ENCODE results near the gene TMEM204. TPM values are rescaled to one million over a fixed set of nuclear protein-coding genes. Genes with fewer than 3 reads are reported as not detected.

TMEM204 gene
- total RNA-seq, 1 donor, result 12.6 TPM

GRCh38 chr16:1563786-1564185, 30.3 kb downstream of the TMEM204 start:
- Histone ChIP-seq H3K4me3 (ENCODE audit: low read length) (no peak overlapping the region), H3K27me3 (ENCODE audit: insufficient read depth, low read length) (no peaks in the 10 kb centered on the region)

GRCh38 chr16:1564325-1564724, 30.9 kb downstream of the TMEM204 start:
- Histone ChIP-seq H3K4me1 (ENCODE audit: insufficient read depth, low read length) (peaks cover 18% of the 10 kb centered on the region), H3K9me3 (ENCODE audit: low read depth, low read length) (no peaks in the 10 kb centered on the region), H3K4me3 (ENCODE audit: low read length) (no peak overlapping the region), H3K27me3 (ENCODE audit: insufficient read depth, low read length) (no peaks in the 10 kb centered on the region)

More at GRCh38 chr16:1563786-1564185, 30.3 kb downstream of the TMEM204 start:
- Histone ChIP-seq H3K4me1 (ENCODE audit: insufficient read depth, low read length) (peaks cover 21% of the 10 kb centered on the region), H3K9me3 (ENCODE audit: low read depth, low read length) (no peaks in the 10 kb centered on the region)

GRCh38 chr16:1565083-1565805, 31.8 kb downstream of the TMEM204 start:
- peaks cover 9% of the 10 kb centered on the region for H3K4me1 ChIP-seq (ENCODE audit: insufficient read depth, low read length)
- H3K9me3 ChIP-seq (ENCODE audit: low read depth, low read length), result no peaks in the 10 kb centered on the region
- no peak overlapping the region for H3K4me3 ChIP-seq (ENCODE audit: low read length)
- no peaks in the 10 kb centered on the region for H3K27me3 ChIP-seq (ENCODE audit: insufficient read depth, low read length)

DNA sequence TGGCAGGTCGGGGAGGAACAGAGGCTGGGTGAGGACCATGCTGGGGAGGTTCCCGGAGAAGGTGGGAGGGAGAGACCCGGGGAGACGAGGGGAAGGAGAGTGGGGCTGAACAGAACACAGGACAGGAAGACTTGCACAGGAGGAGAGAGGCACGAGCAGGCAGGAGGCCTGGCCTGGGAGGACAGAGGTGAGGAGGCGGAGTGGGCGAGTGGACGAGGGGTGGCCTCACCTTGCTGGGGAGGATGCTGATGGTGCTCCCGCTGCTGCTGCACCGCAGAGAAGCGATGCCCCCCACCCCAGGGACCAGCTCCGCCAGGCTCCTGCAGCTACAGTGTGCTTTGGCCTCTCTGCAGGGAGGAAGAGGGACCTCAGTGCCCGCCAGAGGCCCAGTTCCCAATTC, 34.5 kb downstream of the TMEM204 start:
- Histone ChIP-seq H3K4me1 (ENCODE audit: insufficient read depth, low read length) (no peaks in the 10 kb centered on the region), H3K27me3 (ENCODE audit: insufficient read depth, low read length) (no peaks in the 10 kb centered on the region), H3K9me3 (ENCODE audit: low read depth, low read length) (no peaks in the 10 kb centered on the region), H3K4me3 (ENCODE audit: low read length) (no peak overlapping the region)

- Histone ChIP-seq H3K9me3 (ENCODE audit: low read depth, low read length) (no peaks in the 10 kb centered on the region), H3K4me1 (ENCODE audit: insufficient read depth, low read length) (no peaks in the 10 kb centered on the region), H3K4me3 (ENCODE audit: low read length) (no peak overlapping the region), H3K27me3 (ENCODE audit: insufficient read depth, low read length) (no peaks in the 10 kb centered on the region)
Measured at GRCh38 chr16:1571012-1571671, 37.7 kb downstream of the TMEM204 start.

GRCh38 chr16:1572673-1573072, 39.2 kb downstream of the TMEM204 start:
- Histone ChIP-seq H3K27me3 (ENCODE audit: insufficient read depth, low read length) (no peaks in the 10 kb centered on the region), H3K9me3 (ENCODE audit: low read depth, low read length) (no peaks in the 10 kb centered on the region), H3K4me1 (ENCODE audit: insufficient read depth, low read length) (no peaks in the 10 kb centered on the region), H3K4me3 (ENCODE audit: low read length) (no peak overlapping the region)

DNA sequence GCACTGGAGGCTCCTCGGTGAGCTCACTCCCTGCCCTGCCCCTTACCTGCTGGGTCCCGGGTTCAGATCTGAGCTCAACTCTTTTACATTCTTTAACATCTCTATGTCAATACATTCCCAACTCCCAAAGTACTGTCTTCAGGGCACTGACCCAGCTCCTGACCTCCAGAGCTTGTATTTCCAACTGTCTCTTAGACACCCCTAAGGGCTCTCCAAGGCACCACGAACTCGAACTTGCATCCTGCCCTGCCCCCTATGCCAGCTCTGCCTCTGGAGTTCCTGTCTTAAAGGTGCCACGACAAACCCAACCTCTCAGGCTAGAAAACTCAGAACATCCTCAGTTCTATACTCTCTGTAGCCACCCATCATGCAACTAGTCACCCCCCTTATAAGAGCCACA, 39.8 kb downstream of the TMEM204 start:
- H3K9me3 ChIP-seq (ENCODE audit: low read depth, low read length), result no peaks in the 10 kb centered on the region
- no peaks in the 10 kb centered on the region for H3K27me3 ChIP-seq (ENCODE audit: insufficient read depth, low read length)
- no peaks in the 10 kb centered on the region for H3K4me1 ChIP-seq (ENCODE audit: insufficient read depth, low read length)
- H3K4me3 ChIP-seq (ENCODE audit: low read length), result no peak overlapping the region

DNA sequence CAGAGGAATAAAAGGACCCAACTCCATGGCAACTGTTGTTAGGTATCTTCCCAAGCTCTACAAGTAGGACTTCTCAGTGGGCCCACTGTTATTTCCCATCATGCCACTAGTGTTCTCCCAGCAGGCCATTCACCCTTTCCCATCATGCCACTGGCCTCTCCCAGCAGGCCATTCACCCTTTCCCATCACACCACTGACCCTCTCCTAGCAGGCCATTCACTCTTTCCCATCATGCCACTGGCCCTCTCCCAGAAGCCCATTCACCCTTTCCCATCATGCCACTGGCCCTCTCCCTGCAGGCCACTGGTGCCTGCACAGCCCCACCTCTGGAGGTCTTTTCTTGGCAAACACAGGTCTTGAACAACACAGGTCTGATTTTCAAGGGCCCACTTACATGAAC, 42.1 kb downstream of the TMEM204 start:
- Histone ChIP-seq H3K4me3 (ENCODE audit: low read length) (no peak overlapping the region), H3K9me3 (ENCODE audit: low read depth, low read length) (no peaks in the 10 kb centered on the region), H3K4me1 (ENCODE audit: insufficient read depth, low read length) (no peaks in the 10 kb centered on the region), H3K27me3 (ENCODE audit: insufficient read depth, low read length) (no peaks in the 10 kb centered on the region)

DNA sequence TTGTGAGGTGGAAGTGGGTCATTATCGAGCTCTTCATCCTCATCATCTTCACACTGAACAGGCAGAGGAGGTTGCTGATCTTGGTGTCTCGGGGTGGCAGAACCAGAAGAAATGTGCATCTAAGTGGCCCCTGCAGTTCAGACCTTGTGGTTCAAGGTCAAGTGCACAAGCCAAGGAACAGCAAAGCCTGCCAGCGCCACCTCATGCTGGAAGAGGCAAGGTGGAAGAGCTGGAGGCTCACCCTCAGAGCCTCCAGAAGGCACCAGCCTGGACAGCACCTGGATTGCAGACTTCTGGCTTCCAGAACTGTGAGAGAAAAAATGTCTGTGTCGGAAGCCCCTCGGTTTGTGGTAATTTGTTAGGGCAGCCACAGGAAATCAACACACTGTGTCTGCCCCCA, 45.7 kb downstream of the TMEM204 start:
- Histone ChIP-seq H3K9me3 (ENCODE audit: low read depth, low read length) (no peaks in the 10 kb centered on the region), H3K4me3 (ENCODE audit: low read length) (no peak overlapping the region), H3K4me1 (ENCODE audit: insufficient read depth, low read length) (no peaks in the 10 kb centered on the region), H3K27me3 (ENCODE audit: insufficient read depth, low read length) (no peaks in the 10 kb centered on the region)

- Histone ChIP-seq H3K9me3 (ENCODE audit: low read depth, low read length) (no peaks in the 10 kb centered on the region), H3K4me1 (ENCODE audit: insufficient read depth, low read length) (no peaks in the 10 kb centered on the region)
Measured at GRCh38 chr16:1580256-1580655, 46.8 kb downstream of the TMEM204 start.

DNA sequence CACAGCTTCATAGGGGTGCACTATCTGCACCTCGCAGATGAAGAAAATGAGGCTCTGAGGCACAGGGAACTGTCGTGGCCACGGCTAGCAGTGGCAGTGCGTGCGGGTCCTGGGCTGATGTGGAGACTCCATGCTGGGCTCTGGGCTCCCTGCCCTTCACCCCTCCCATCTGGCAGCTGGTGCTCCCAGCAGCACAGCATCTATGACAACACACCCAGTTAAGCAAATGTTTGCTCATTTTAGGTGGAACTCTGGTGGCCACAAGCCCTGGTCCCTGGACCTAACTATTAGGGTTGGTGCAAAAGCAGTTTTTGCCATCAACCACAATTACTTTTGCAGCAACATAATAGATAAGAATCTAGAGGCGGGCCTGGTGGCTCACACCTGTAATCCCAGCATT, 47.5 kb downstream of the TMEM204 start:
- Histone ChIP-seq H3K9me3 (ENCODE audit: low read depth, low read length) (no peaks in the 10 kb centered on the region), H3K27me3 (ENCODE audit: insufficient read depth, low read length) (no peaks in the 10 kb centered on the region), H3K4me3 (ENCODE audit: low read length) (no peak overlapping the region)

More at GRCh38 chr16:1580256-1580655, 46.8 kb downstream of the TMEM204 start:
- Histone ChIP-seq H3K4me3 (ENCODE audit: low read length) (no peak overlapping the region), H3K27me3 (ENCODE audit: insufficient read depth, low read length) (no peaks in the 10 kb centered on the region)

DNA sequence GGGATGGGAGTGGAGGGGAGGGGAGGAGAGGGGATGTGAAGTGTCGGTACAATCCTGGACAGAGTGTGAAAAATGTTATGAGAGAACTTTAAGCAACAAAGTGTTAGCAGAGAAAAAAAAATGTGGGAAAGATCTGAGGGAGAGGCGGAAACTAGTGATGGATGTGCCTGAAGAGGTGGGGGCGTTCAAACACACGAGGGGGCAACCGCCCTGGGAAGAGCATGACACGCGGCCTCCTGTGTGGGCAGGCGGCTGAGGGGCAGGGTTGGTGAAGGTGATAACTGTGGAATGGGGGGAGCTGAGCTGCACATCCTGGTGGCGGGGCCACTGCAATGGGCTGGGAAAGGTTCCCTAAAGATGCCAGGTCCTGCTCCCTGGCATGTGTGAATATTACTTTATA, 48.3 kb downstream of the TMEM204 start:
- H3K4me1 ChIP-seq (ENCODE audit: insufficient read depth, low read length), result no peaks in the 10 kb centered on the region
- H3K27me3 ChIP-seq (ENCODE audit: insufficient read depth, low read length), result no peaks in the 10 kb centered on the region
- H3K4me3 ChIP-seq (ENCODE audit: low read length), result no peak overlapping the region
- no peaks in the 10 kb centered on the region for H3K9me3 ChIP-seq (ENCODE audit: low read depth, low read length)

More for the DNA sequence above, 47.5 kb downstream of the TMEM204 start:
- no peaks in the 10 kb centered on the region for H3K4me1 ChIP-seq (ENCODE audit: insufficient read depth, low read length)

DNA sequence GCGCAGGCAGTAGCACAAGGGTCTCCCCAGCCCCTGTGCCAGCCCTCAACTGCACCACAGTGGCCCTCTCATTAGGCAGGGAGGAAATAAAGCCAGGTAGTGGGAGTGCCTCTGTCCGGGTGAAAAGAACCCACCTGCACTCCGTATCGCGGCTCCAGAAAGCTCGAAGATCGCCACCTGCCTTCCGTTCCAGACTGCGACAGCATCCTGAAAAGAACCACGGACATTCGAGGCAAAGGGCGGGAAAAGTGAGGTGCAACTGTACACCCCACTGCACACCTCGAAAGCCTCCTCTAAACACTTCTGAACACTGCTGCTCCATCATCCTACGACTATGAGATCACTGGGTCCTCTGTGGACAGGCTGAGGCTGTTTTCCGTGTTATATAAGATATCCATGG, 49.7 kb downstream of the TMEM204 start:
- no peaks in the 10 kb centered on the region for H3K9me3 ChIP-seq (ENCODE audit: low read depth, low read length)
- no peaks in the 10 kb centered on the region for H3K27me3 ChIP-seq (ENCODE audit: insufficient read depth, low read length)
- no peaks in the 10 kb centered on the region for H3K4me1 ChIP-seq (ENCODE audit: insufficient read depth, low read length)
- no peak overlapping the region for H3K4me3 ChIP-seq (ENCODE audit: low read length)

GRCh38 chr16:1584926-1585484, 51.5 kb downstream of the TMEM204 start:
- H3K27me3 ChIP-seq (ENCODE audit: insufficient read depth, low read length), result no peaks in the 10 kb centered on the region
- no peaks in the 10 kb centered on the region for H3K4me1 ChIP-seq (ENCODE audit: insufficient read depth, low read length)
- no peak overlapping the region for H3K4me3 ChIP-seq (ENCODE audit: low read length)
- H3K9me3 ChIP-seq (ENCODE audit: low read depth, low read length), result no peaks in the 10 kb centered on the region

DNA sequence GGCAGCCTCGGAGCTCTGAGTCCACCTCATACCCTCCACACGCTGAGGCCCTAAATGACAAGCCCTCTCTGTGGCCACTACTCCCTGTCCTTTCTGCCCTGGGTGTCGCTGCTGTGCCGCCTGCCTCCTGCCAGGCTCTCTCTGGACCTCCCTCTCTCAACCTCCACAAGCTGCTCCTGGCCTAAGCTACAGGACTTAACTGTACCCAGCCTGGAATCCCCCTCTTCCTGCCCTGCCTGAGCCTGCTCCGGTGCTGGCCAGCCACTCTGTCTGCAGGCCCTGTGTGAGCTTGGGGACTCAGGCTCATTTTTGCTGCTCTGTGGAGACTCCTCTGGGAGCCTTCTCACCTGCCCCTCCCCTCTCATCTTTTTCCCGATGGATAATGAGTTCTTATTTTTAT, 56.9 kb downstream of the TMEM204 start:
- Histone ChIP-seq H3K27me3 (ENCODE audit: insufficient read depth, low read length) (no peaks in the 10 kb centered on the region), H3K4me1 (ENCODE audit: insufficient read depth, low read length) (no peaks in the 10 kb centered on the region), H3K4me3 (ENCODE audit: low read length) (no peak overlapping the region), H3K9me3 (ENCODE audit: low read depth, low read length) (no peaks in the 10 kb centered on the region)
